ENCODE data around the gene CFAP410.

Gene CFAP410

GRCh38 chr21:44338971-44339910 is at the start of gene CFAP410:
Gene CFAP410, minus strand, starts transcription at chr21:44339390. Its CDS starts 196 bp downstream, at chr21:44339194.
- DNase-seq, result peak; percentile 96

GRCh38 chr21:44384968-44385367 is 45.8 kb upstream of the CFAP410 start:
- no peak for DNase-seq

- no peak for DNase-seq
Measured at GRCh38 chr21:44383216-44383615, 44.0 kb upstream of the CFAP410 start.

GRCh38 chr21:44382536-44382935 is 43.3 kb upstream of the CFAP410 start:
- DNase-seq, result no peak

GRCh38 chr21:44381874-44382273 is 42.7 kb upstream of the CFAP410 start:
- DNase-seq, result no peak

GRCh38 chr21:44380876-44381275 is 41.7 kb upstream of the CFAP410 start:
- DNase-seq, result no peak

GRCh38 chr21:44379991-44380865 is 41.0 kb upstream of the CFAP410 start:
- DNase-seq, result no peak

- DNase-seq, result no peak
Measured at GRCh38 chr21:44379515-44379848, 40.3 kb upstream of the CFAP410 start.

GRCh38 chr21:44378646-44379514 is 39.7 kb upstream of the CFAP410 start:
- DNase-seq, result no peak

GRCh38 chr21:44377922-44378645 is 38.9 kb upstream of the CFAP410 start:
- no peak for DNase-seq

GRCh38 chr21:44377201-44377921 is 38.2 kb upstream of the CFAP410 start:
- DNase-seq, result no peak

- DNase-seq, result no peak
Measured at GRCh38 chr21:44376606-44377005, 37.4 kb upstream of the CFAP410 start.

GRCh38 chr21:44375761-44376241 is 36.6 kb upstream of the CFAP410 start:
- DNase-seq, result no peak

- peak; percentile 49 to 59 for DNase-seq
Measured at GRCh38 chr21:44375281-44375651, 36.1 kb upstream of the CFAP410 start.

- DNase-seq, result no peak
Measured at GRCh38 chr21:44374601-44375280, 35.6 kb upstream of the CFAP410 start.

GRCh38 chr21:44372616-44373015 is 33.4 kb upstream of the CFAP410 start:
- no peak for DNase-seq

- DNase-seq, result no peak
Measured at GRCh38 chr21:44371596-44371995, 32.4 kb upstream of the CFAP410 start.

GRCh38 chr21:44370786-44371410 is 31.7 kb upstream of the CFAP410 start:
- no peak for DNase-seq

- DNase-seq, result no peak
Measured at GRCh38 chr21:44370027-44370735, 31.0 kb upstream of the CFAP410 start.
